Hepatocyte (in vitro differentiated cells): ENCODE data around the gene EWSR1.

Experiments used
- EZH2 ChIP-seq: fragments of 200-600 bp; sonication (generic); IDR thresholded peaks from 2 replicates; pipeline ENCODE4 v1.6.1; 2016; ENCODE audit warnings: antibody characterized with exemption, mild to moderate bottlenecking, borderline replicate concordance
- EZH2phosphoT487 ChIP-seq: fragments of 200-600 bp; sonication (generic); IDR thresholded peaks from one replicate; pipeline ENCODE4 v1.6.1; 2018; ENCODE audit warnings: antibody characterized with exemption, mild to moderate bottlenecking, low read depth, moderate library complexity; ENCODE audit not compliant: unreplicated experiment, severe bottlenecking
- TF ChIP-seq, protein P1 (sequence below): fragments of 200-600 bp; sonication (generic); IDR thresholded peaks from 2 replicates; pipeline ENCODE4 v1.5.1; 2016; ENCODE audit warnings: antibody characterized with exemption, mild to moderate bottlenecking; ENCODE audit not compliant: poor library complexity

DNA sequence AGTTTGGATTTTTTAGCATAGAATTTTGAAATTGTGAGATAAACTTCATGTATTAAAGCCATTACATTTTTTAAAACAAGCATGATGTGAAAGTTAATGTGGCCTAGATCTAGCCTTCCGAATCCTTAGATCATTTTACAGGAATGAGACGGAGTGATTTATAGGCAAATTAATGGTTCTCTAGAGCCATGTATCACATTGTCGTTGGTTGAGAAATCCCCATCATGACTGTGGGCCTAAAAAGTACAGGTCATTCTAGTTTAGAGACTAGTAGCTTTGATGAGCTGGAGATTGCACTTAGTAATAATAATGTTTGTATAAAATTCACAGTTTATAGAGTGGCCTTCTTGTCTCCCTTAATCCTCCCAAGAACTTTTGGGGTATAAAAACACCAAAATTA lies 7.1 kb downstream of the EWSR1 start:
- TF ChIP-seq, protein P1, sequence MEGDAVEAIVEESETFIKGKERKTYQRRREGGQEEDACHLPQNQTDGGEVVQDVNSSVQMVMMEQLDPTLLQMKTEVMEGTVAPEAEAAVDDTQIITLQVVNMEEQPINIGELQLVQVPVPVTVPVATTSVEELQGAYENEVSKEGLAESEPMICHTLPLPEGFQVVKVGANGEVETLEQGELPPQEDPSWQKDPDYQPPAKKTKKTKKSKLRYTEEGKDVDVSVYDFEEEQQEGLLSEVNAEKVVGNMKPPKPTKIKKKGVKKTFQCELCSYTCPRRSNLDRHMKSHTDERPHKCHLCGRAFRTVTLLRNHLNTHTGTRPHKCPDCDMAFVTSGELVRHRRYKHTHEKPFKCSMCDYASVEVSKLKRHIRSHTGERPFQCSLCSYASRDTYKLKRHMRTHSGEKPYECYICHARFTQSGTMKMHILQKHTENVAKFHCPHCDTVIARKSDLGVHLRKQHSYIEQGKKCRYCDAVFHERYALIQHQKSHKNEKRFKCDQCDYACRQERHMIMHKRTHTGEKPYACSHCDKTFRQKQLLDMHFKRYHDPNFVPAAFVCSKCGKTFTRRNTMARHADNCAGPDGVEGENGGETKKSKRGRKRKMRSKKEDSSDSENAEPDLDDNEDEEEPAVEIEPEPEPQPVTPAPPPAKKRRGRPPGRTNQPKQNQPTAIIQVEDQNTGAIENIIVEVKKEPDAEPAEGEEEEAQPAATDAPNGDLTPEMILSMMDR, result no peak
- TF ChIP-seq EZH2 (no peak), EZH2phosphoT487 (no peak)
